ENCODE results near the gene DCTPP1.
"Not testable (repeated sequence)": the region's sequence is repeated elsewhere in the genome, so short reads cannot be mapped to it uniquely, and the experiment has no call there.

DCTPP1 gene

GRCh38 chr16:30470170-30470512 lies 40.3 kb upstream of the DCTPP1 start:
- H3K36me3 ChIP-seq (ENCODE audit: control insufficient read depth in 1 of 2, insufficient read depth in 2 of 2, low read length in 2 of 2) = no peaks in the 10 kb centered on the region
- H3K9ac ChIP-seq (ENCODE audit: low read depth in 1 of 2, low read length in 2 of 2) = no peak overlapping the region
- H3K27ac ChIP-seq (ENCODE audit: low read depth, low read length) = no peak overlapping the region
- peaks cover 0 to 4% of the 10 kb centered on the region in 2 donors for H3K4me1 ChIP-seq (ENCODE audit: control insufficient read depth in 1 of 2, insufficient read depth in 2 of 2, low read length in 2 of 2)
- H3K9me3 ChIP-seq (ENCODE audit: control insufficient read depth in 1 of 2, low read length in 2 of 2) = no peaks in the 10 kb centered on the region
- H3K27me3 ChIP-seq (ENCODE audit: control insufficient read depth in 1 of 2, insufficient read depth in 2 of 2, low read length in 2 of 2) = no peaks in the 10 kb centered on the region
- no peak overlapping the region for H3K4me3 ChIP-seq (ENCODE audit: low read depth in 1 of 2, low read length in 2 of 2)

GRCh38 chr16:30464078-30464477 lies 34.2 kb upstream of the DCTPP1 start:
- no peak overlapping the region for H3K27ac ChIP-seq (ENCODE audit: low read depth, low read length)
- no peak overlapping the region for H3K9ac ChIP-seq (ENCODE audit: low read depth in 1 of 2, low read length in 2 of 2)
- no peaks in the 10 kb centered on the region for H3K9me3 ChIP-seq (ENCODE audit: control insufficient read depth in 1 of 2, low read length in 2 of 2)
- no peaks in the 10 kb centered on the region for H3K27me3 ChIP-seq (ENCODE audit: control insufficient read depth in 1 of 2, insufficient read depth in 2 of 2, low read length in 2 of 2)
- H3K36me3 ChIP-seq (ENCODE audit: control insufficient read depth in 1 of 2, insufficient read depth in 2 of 2, low read length in 2 of 2) = no peaks in the 10 kb centered on the region
- peaks cover 1 to 3% of the 10 kb centered on the region in 2 donors for H3K4me1 ChIP-seq (ENCODE audit: control insufficient read depth in 1 of 2, insufficient read depth in 2 of 2, low read length in 2 of 2)
- no peak overlapping the region for H3K4me3 ChIP-seq (ENCODE audit: low read depth in 1 of 2, low read length in 2 of 2)

GRCh38 chr16:30461426-30461825 lies 31.6 kb upstream of the DCTPP1 start:
- H3K36me3 ChIP-seq (ENCODE audit: control insufficient read depth in 1 of 2, insufficient read depth in 2 of 2, low read length in 2 of 2); H3K4me3 ChIP-seq (ENCODE audit: low read depth in 1 of 2, low read length in 2 of 2); H3K9me3 ChIP-seq (ENCODE audit: control insufficient read depth in 1 of 2, low read length in 2 of 2); H3K9ac ChIP-seq (ENCODE audit: low read depth in 1 of 2, low read length in 2 of 2); H3K27ac ChIP-seq (ENCODE audit: low read depth, low read length); H3K27me3 ChIP-seq (ENCODE audit: control insufficient read depth in 1 of 2, insufficient read depth in 2 of 2, low read length in 2 of 2): not testable (repeated sequence)
- H3K4me1 ChIP-seq (ENCODE audit: control insufficient read depth in 1 of 2, insufficient read depth in 2 of 2, low read length in 2 of 2) = peaks cover 12 to 20% of the 10 kb centered on the region in 2 donors

- Histone ChIP-seq H3K27ac (ENCODE audit: low read depth, low read length) (no peak overlapping the region), H3K4me3 (ENCODE audit: low read depth in 1 of 2, low read length in 2 of 2) (no peak overlapping the region), H3K36me3 (ENCODE audit: control insufficient read depth in 1 of 2, insufficient read depth in 2 of 2, low read length in 2 of 2) (no peaks in the 10 kb centered on the region), H3K9me3 (ENCODE audit: control insufficient read depth in 1 of 2, low read length in 2 of 2) (no peaks in the 10 kb centered on the region), H3K27me3 (ENCODE audit: control insufficient read depth in 1 of 2, insufficient read depth in 2 of 2, low read length in 2 of 2) (no peaks in the 10 kb centered on the region), H3K4me1 (ENCODE audit: control insufficient read depth in 1 of 2, insufficient read depth in 2 of 2, low read length in 2 of 2) (peaks cover 18 to 25% of the 10 kb centered on the region in 2 donors), H3K9ac (ENCODE audit: low read depth in 1 of 2, low read length in 2 of 2) (no peak overlapping the region)
These were observed 29.6 kb upstream of the DCTPP1 start for GRCh38 chr16:30459456-30459855.

GRCh38 chr16:30458561-30459394 lies 28.9 kb upstream of the DCTPP1 start:
- peak overlapping the region; percentile 36 to 44 for H3K4me3 ChIP-seq (ENCODE audit: low read depth in 1 of 2, low read length in 2 of 2)
- H3K9ac ChIP-seq (ENCODE audit: low read depth in 1 of 2, low read length in 2 of 2) = peak overlapping the region in 1 of 2 donors; percentile 47
- no peaks in the 10 kb centered on the region for H3K27me3 ChIP-seq (ENCODE audit: control insufficient read depth in 1 of 2, insufficient read depth in 2 of 2, low read length in 2 of 2)
- no peaks in the 10 kb centered on the region for H3K36me3 ChIP-seq (ENCODE audit: control insufficient read depth in 1 of 2, insufficient read depth in 2 of 2, low read length in 2 of 2)
- no peaks in the 10 kb centered on the region for H3K9me3 ChIP-seq (ENCODE audit: control insufficient read depth in 1 of 2, low read length in 2 of 2)
- H3K4me1 ChIP-seq (ENCODE audit: control insufficient read depth in 1 of 2, insufficient read depth in 2 of 2, low read length in 2 of 2) = peaks cover 25 to 31% of the 10 kb centered on the region in 2 donors
- no peak overlapping the region for H3K27ac ChIP-seq (ENCODE audit: low read depth, low read length)

- H3K4me3 ChIP-seq (ENCODE audit: low read depth in 1 of 2, low read length in 2 of 2) = no peak overlapping the region
- H3K9ac ChIP-seq (ENCODE audit: low read depth in 1 of 2, low read length in 2 of 2) = no peak overlapping the region
- no peaks in the 10 kb centered on the region for H3K36me3 ChIP-seq (ENCODE audit: control insufficient read depth in 1 of 2, insufficient read depth in 2 of 2, low read length in 2 of 2)
- H3K27ac ChIP-seq (ENCODE audit: low read depth, low read length) = no peak overlapping the region
- peaks cover 31 to 37% of the 10 kb centered on the region in 2 donors for H3K4me1 ChIP-seq (ENCODE audit: control insufficient read depth in 1 of 2, insufficient read depth in 2 of 2, low read length in 2 of 2)
- H3K9me3 ChIP-seq (ENCODE audit: control insufficient read depth in 1 of 2, low read length in 2 of 2) = no peaks in the 10 kb centered on the region
- H3K27me3 ChIP-seq (ENCODE audit: control insufficient read depth in 1 of 2, insufficient read depth in 2 of 2, low read length in 2 of 2) = no peaks in the 10 kb centered on the region
These were observed 28.1 kb upstream of the DCTPP1 start for GRCh38 chr16:30457743-30458560.

- Histone ChIP-seq H3K9me3 (ENCODE audit: control insufficient read depth in 1 of 2, low read length in 2 of 2) (no peaks in the 10 kb centered on the region), H3K36me3 (ENCODE audit: control insufficient read depth in 1 of 2, insufficient read depth in 2 of 2, low read length in 2 of 2) (no peaks in the 10 kb centered on the region), H3K4me1 (ENCODE audit: control insufficient read depth in 1 of 2, insufficient read depth in 2 of 2, low read length in 2 of 2) (peaks cover 36 to 42% of the 10 kb centered on the region in 2 donors), H3K9ac (ENCODE audit: low read depth in 1 of 2, low read length in 2 of 2) (no peak overlapping the region), H3K27ac (ENCODE audit: low read depth, low read length) (no peak overlapping the region), H3K4me3 (ENCODE audit: low read depth in 1 of 2, low read length in 2 of 2) (no peak overlapping the region), H3K27me3 (ENCODE audit: control insufficient read depth in 1 of 2, insufficient read depth in 2 of 2, low read length in 2 of 2) (no peaks in the 10 kb centered on the region)
These were observed 27.4 kb upstream of the DCTPP1 start for GRCh38 chr16:30457256-30457655.

- Histone ChIP-seq H3K36me3 (ENCODE audit: control insufficient read depth in 1 of 2, insufficient read depth in 2 of 2, low read length in 2 of 2) (no peaks in the 10 kb centered on the region), H3K9ac (ENCODE audit: low read depth in 1 of 2, low read length in 2 of 2) (no peak overlapping the region), H3K9me3 (ENCODE audit: control insufficient read depth in 1 of 2, low read length in 2 of 2) (no peaks in the 10 kb centered on the region), H3K27me3 (ENCODE audit: control insufficient read depth in 1 of 2, insufficient read depth in 2 of 2, low read length in 2 of 2) (no peaks in the 10 kb centered on the region), H3K27ac (ENCODE audit: low read depth, low read length) (no peak overlapping the region), H3K4me3 (ENCODE audit: low read depth in 1 of 2, low read length in 2 of 2) (no peak overlapping the region), H3K4me1 (ENCODE audit: control insufficient read depth in 1 of 2, insufficient read depth in 2 of 2, low read length in 2 of 2) (peaks cover 38 to 44% of the 10 kb centered on the region in 2 donors)
These were observed 26.5 kb upstream of the DCTPP1 start for GRCh38 chr16:30456302-30456701.

GRCh38 chr16:30452709-30453580 lies 23.1 kb upstream of the DCTPP1 start:
- H3K4me1 ChIP-seq (ENCODE audit: control insufficient read depth in 1 of 2, insufficient read depth in 2 of 2, low read length in 2 of 2) = peaks cover 42 to 46% of the 10 kb centered on the region in 2 donors
- not testable (repeated sequence) for H3K9ac ChIP-seq (ENCODE audit: low read depth in 1 of 2, low read length in 2 of 2); H3K9me3 ChIP-seq (ENCODE audit: control insufficient read depth in 1 of 2, low read length in 2 of 2); H3K36me3 ChIP-seq (ENCODE audit: control insufficient read depth in 1 of 2, insufficient read depth in 2 of 2, low read length in 2 of 2); H3K27me3 ChIP-seq (ENCODE audit: control insufficient read depth in 1 of 2, insufficient read depth in 2 of 2, low read length in 2 of 2); H3K27ac ChIP-seq (ENCODE audit: low read depth, low read length); H3K4me3 ChIP-seq (ENCODE audit: low read depth in 1 of 2, low read length in 2 of 2)

- peaks cover 0 to 4% of the 10 kb centered on the region in 2 donors for H3K36me3 ChIP-seq (ENCODE audit: control insufficient read depth in 1 of 2, insufficient read depth in 2 of 2, low read length in 2 of 2)
- peaks cover 44 to 55% of the 10 kb centered on the region in 2 donors for H3K4me1 ChIP-seq (ENCODE audit: control insufficient read depth in 1 of 2, insufficient read depth in 2 of 2, low read length in 2 of 2)
- no peaks in the 10 kb centered on the region for H3K9me3 ChIP-seq (ENCODE audit: control insufficient read depth in 1 of 2, low read length in 2 of 2)
- H3K27me3 ChIP-seq (ENCODE audit: control insufficient read depth in 1 of 2, insufficient read depth in 2 of 2, low read length in 2 of 2) = no peaks in the 10 kb centered on the region
- H3K27ac ChIP-seq (ENCODE audit: low read depth, low read length) = no peak overlapping the region
- no peak overlapping the region for H3K4me3 ChIP-seq (ENCODE audit: low read depth in 1 of 2, low read length in 2 of 2)
- no peak overlapping the region for H3K9ac ChIP-seq (ENCODE audit: low read depth in 1 of 2, low read length in 2 of 2)
These were observed 19.2 kb upstream of the DCTPP1 start for GRCh38 chr16:30449116-30449435.
